PFSK-1 (cell line): Measurements from ENCODE around the gene OAS1.

Experiments used
- FOXP2 ChIP-seq: optimal IDR thresholded peaks from 2 replicates; pipeline ENCODE3; 2011; ENCODE audit warnings: borderline replicate concordance, control low read depth, inconsistent platforms; ENCODE audit not compliant: insufficient read depth; ENCODE audit errors: extremely low read length, extremely low read depth
- POLR2AphosphoS5 ChIP-seq: IDR thresholded peaks from 2 replicates; pipeline ENCODE4 v1.6.1; 2012; ENCODE audit warnings: low read depth, mild to moderate bottlenecking, control low read depth, low read length, moderate library complexity
- REST ChIP-seq, 2 experiments: IDR thresholded peaks; 2 replicates each; pipeline versions ENCODE4 v1.6.1 to v1.8.0; 2011 to 2012; ENCODE audit warnings: low read depth in 2 of 2, low read length in 2 of 2, control low read depth in 1 of 2, inconsistent platforms in 1 of 2, mild to moderate bottlenecking in 1 of 2, moderate library complexity in 1 of 2; ENCODE audit not compliant: insufficient read depth in 1 of 2
- SIN3A ChIP-seq: IDR thresholded peaks from 2 replicates; pipeline ENCODE4 v1.6.1; 2012; ENCODE audit warnings: mild to moderate bottlenecking, low read length, moderate library complexity, borderline replicate concordance; ENCODE audit not compliant: insufficient read depth
- TAF1 ChIP-seq: IDR thresholded peaks from 2 replicates; pipeline ENCODE4 v1.6.1; 2012; ENCODE audit warnings: low read length, control low read depth, borderline replicate concordance; ENCODE audit not compliant: insufficient read depth

The OAS1 gene

GRCh38 chr12:112967306-112967705 lies 60.5 kb downstream of the OAS1 start:
- TF ChIP-seq REST (IDR thresholded peaks at IDR 0.05; ENCODE audit: insufficient read depth in 1 of 2, low read depth in 2 of 2, low read length in 2 of 2) (no peak), SIN3A (no peak), TAF1 (no peak), FOXP2 (no peak), POLR2AphosphoS5 (no peak)

- TF ChIP-seq FOXP2 (no peak), TAF1 (no peak), REST (IDR thresholded peaks at IDR 0.05; ENCODE audit: insufficient read depth in 1 of 2, low read depth in 2 of 2, low read length in 2 of 2) (no peak), POLR2AphosphoS5 (no peak), SIN3A (no peak)
These were observed 61.1 kb downstream of the OAS1 start for GRCh38 chr12:112967858-112968257.
